ENCODE data around the gene SMIM13.

SMIM13 gene

GRCh38 chr6:11123978-11124377, 30.3 kb downstream of the SMIM13 start:
- DNase-seq: no peak

GRCh38 chr6:11126876-11127275, 33.2 kb downstream of the SMIM13 start:
- no peak for DNase-seq

GRCh38 chr6:11128608-11129007, 35.0 kb downstream of the SMIM13 start:
- DNase-seq: no peak

GRCh38 chr6:11129908-11130565, 36.4 kb downstream of the SMIM13 start:
- no peak for DNase-seq

- DNase-seq: no peak
Observed at GRCh38 chr6:11130605-11131004, 37.0 kb downstream of the SMIM13 start.

- DNase-seq: no peak
Observed at GRCh38 chr6:11132194-11132888, 38.7 kb downstream of the SMIM13 start.

GRCh38 chr6:11133281-11133680, 39.6 kb downstream of the SMIM13 start:
- DNase-seq: no peak

- DNase-seq: no peak
Observed at GRCh38 chr6:11136809-11137208, 43.2 kb downstream of the SMIM13 start.

GRCh38 chr6:11139051-11139960, 45.7 kb downstream of the SMIM13 start:
- DNase-seq: no peak

- no peak for DNase-seq
Observed at GRCh38 chr6:11140056-11140455, 46.4 kb downstream of the SMIM13 start.

- no peak for DNase-seq
Observed at GRCh38 chr6:11141295-11141694, 47.7 kb downstream of the SMIM13 start.

GRCh38 chr6:11142296-11143027, 48.8 kb downstream of the SMIM13 start:
- no peak for DNase-seq

- no peak for DNase-seq
Observed at GRCh38 chr6:11143394-11144371, 50.0 kb downstream of the SMIM13 start.

- peak; percentile 71 for DNase-seq
Observed at GRCh38 chr6:11144393-11144851, 50.8 kb downstream of the SMIM13 start.

GRCh38 chr6:11146117-11146826, 52.6 kb downstream of the SMIM13 start:
- no peak for DNase-seq

GRCh38 chr6:11149551-11149950, 55.9 kb downstream of the SMIM13 start:
- no peak for DNase-seq

GRCh38 chr6:11151488-11151887, 57.9 kb downstream of the SMIM13 start:
- no peak for DNase-seq

GRCh38 chr6:11152581-11152980, 58.9 kb downstream of the SMIM13 start:
- no peak for DNase-seq

- no peak for DNase-seq
Observed at GRCh38 chr6:11153447-11153846, 59.8 kb downstream of the SMIM13 start.

GRCh38 chr6:11155589-11155988, 62.0 kb downstream of the SMIM13 start:
- DNase-seq: no peak

- no peak for DNase-seq
Observed at GRCh38 chr6:11160199-11160598, 66.6 kb downstream of the SMIM13 start.

Data from activated T-cell treated with anti-CD3 and anti-CD28 coated beads, Interleukin-2, amount 50 U/mL, for 1 hour (primary cell).